ENCODE measurements around the gene ERFE.
"Not testable (repeated sequence)": the region's sequence is repeated elsewhere in the genome, so short reads cannot be mapped to it uniquely, and the experiment has no call there.

The ERFE gene

GRCh38 chr2:238170386-238171071, 11.8 kb downstream of the ERFE start:
- DNase-seq: no peak

DNA sequence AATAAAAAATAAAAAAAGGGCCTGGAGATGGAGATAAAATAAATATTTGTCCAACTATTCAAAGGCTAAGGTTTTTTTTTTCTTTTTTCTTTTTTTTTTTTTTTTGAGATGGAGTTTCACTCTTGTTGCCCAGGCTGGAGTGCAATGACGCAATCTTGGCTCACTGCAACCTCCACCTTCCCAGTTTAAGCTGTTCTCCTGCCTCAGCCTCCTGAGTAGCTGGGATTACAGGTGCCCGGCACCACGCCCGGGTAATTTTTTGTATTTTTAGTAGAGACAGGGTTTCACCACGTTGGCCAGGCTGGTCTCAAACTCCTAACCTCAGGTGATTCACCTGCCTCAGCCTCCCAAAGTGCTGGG, 12.3 kb downstream of the ERFE start:
- not testable (repeated sequence) for DNase-seq

- no peak for DNase-seq
Measured at GRCh38 chr2:238171575-238172187, 12.9 kb downstream of the ERFE start.

- no peak for DNase-seq
Measured at GRCh38 chr2:238172439-238172838, 13.7 kb downstream of the ERFE start.

- DNase-seq: no peak
Measured at GRCh38 chr2:238173692-238174091, 14.9 kb downstream of the ERFE start.

DNA sequence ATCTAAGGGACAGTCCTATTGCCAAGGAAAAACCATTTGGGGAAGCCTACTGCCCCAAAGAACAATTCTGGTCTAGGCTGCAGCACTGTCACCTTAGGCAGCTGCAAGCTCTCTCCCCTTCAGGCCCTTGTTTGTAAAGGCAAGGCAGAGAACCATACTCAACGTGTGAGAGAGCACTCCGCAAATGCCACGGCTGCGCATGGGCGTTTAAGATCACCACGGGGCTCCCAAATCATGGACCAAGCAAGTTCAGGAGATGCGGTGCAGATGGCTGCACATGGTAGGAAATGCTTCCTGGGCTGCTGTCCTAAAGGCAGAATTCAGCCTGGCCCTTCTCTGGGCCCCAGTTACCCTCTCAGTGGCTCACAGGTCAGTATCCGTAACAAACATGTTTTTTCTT, 15.5 kb downstream of the ERFE start:
- DNase-seq: no peak

DNA sequence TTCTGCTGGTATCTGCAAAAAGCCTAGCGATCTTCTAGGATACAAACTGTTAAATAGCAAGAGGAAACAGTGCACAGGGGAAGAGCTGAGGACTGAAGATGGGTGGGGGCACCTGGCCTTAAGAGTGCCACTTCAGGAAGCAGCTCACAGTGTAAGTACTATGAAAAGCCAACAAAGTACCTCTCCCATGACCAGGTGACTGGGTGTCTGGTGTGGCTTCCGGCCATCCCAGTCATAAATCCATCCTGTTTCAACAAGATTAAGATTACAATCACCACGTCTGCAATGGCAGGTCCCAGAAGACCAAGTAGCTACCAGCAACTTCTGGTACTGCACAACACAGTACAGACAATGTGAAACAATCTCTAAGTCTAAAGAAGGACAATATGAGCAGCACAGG, 15.9 kb downstream of the ERFE start:
- no peak for DNase-seq

GRCh38 chr2:238176613-238177012, 17.8 kb downstream of the ERFE start:
- no peak for DNase-seq

- DNase-seq: no peak
Measured at GRCh38 chr2:238180554-238180953, 21.8 kb downstream of the ERFE start.

- no peak for DNase-seq
Measured at GRCh38 chr2:238182362-238182761, 23.6 kb downstream of the ERFE start.

GRCh38 chr2:238183821-238184220, 25.1 kb downstream of the ERFE start:
- DNase-seq: no peak

DNA sequence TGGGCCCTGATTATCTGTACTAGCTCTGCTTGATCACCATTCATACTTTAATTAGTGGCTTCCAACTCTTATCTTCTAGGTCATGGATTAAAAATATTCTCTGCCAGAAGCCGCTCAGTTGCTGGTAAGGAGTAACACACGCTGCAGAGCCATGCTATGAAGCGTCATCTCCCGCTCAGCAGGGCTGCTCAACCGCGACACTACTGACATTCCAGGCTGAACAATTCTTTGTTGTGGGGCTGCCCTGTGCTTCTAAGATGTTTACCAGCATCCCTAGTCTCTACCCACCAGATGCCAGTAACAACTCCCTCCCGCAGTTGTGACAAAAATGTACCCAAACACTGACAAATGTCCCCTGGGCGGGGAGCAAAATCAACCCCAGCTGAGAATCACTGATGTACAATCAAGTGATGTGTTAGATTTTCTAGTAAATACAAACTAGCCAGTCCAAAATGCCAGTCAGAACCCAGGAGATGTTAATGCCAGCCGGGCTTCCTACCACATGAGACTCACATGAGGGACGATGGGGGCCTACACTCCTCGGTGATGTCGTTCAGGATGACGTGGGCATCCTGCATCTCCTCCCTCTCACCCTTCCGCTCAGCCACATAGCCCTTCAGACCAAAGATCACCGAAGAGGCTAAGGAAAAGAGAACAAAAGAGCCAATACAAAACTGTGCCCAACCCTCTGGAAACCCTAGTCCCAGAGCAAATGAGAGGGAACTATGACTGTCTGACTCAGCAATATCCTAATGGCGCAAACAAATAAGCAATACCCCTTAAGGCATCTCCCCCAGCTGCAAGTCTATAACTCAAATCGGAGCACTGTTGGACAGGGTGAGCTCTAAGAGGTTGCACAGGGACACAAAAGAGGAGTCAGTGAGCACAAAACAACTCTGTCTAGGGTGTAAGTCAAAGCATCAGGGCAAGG, 29.1 kb downstream of the ERFE start:
- no peak for DNase-seq

GRCh38 chr2:238190445-238190844, 31.7 kb downstream of the ERFE start:
- no peak for DNase-seq

- no peak for DNase-seq
Measured at GRCh38 chr2:238202326-238203093, 43.7 kb downstream of the ERFE start.

- peak; percentile 95 for DNase-seq
Measured at GRCh38 chr2:238203094-238203972, 44.6 kb downstream of the ERFE start, which contains the start of gene ILKAP. TSS of gene ILKAP (minus strand) at chr2:238203695. CDS start at chr2:238203553, 142 bp downstream.

DNA sequence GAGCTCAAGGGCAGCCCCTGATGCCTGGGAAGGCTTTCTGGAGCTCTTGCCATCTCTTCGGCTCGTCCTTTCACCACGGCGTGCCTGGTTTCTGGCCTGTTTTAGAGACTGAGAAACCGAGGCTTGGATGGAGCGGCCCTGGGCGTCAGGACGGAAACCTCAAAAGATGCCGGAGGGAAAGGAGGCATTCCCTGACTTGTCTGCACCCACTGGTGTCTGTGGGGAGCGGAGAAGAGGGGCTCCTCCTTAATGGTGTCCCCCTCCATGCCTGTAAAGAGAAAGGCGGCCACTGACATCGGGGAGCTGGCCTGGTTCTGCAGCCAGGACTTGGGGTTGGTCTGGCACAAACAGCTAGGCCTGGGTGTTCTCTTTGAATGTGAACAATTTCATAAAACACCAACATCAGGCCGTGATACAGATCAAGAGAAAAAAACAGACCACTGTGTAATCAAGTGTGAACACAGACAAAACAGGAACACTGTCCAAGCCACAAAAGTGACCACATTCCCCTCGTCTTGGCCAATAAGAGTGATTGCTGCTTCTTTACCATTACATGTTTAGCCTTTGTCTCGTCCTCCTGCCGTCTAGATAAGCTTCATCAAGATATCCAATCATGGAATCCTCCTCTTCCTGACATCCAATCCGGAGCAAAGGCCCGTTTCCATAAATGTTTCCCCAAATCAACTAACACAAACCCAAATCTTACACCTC, 45.4 kb downstream of the ERFE start:
- no peak for DNase-seq

DNA sequence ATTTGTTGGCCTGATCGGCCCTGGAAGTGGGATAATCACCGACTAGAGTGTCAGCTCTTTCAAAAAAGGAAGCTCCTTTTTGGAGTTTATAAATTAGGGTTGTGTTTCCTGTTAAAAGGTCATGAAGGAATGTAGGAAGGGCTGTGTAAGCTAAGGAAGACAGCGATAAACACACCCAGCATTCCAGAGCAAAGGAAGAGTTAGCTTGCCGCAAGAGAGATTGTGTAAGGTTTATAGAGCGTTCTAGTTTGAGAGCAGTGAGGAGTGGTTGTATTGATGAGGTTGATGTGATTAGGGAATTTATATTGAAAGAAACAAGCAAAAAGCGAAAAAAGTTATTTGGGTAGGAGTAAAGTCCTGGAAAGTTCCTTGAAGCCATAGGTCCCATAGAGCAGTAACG, 48.2 kb downstream of the ERFE start:
- DNase-seq: no peak

- no peak for DNase-seq
Measured at GRCh38 chr2:238216651-238217184, 57.9 kb downstream of the ERFE start.
